Testis (tissue), 2 donors: ENCODE data around the gene GRAMD1A.

Experiments
- POLR2A ChIP-seq: fragments of 450-650 bp; IDR thresholded peaks from one replicate; pipeline ENCODE4 v1.6.1; 2017; ENCODE audit warnings: antibody characterized with exemption, mild to moderate bottlenecking, moderate library complexity
- TF ChIP-seq, protein P1 (sequence below), 3 experiments: fragments of 450-650 bp in 2 of 3; fragments of 200-600 bp in 1 of 3; sonication (generic) in 1 of 3; IDR thresholded peaks; one replicate each; pipeline ENCODE4 v1.5.1; 2016 to 2019; ENCODE audit warnings: antibody characterized with exemption in 3 of 3, mild to moderate bottlenecking in 2 of 3, moderate library complexity in 1 of 3

GRCh38 chr19:35031072-35031881 lies 31.2 kb downstream of the GRAMD1A start:
- TF ChIP-seq POLR2A, result no peak
- TF ChIP-seq, protein P1, sequence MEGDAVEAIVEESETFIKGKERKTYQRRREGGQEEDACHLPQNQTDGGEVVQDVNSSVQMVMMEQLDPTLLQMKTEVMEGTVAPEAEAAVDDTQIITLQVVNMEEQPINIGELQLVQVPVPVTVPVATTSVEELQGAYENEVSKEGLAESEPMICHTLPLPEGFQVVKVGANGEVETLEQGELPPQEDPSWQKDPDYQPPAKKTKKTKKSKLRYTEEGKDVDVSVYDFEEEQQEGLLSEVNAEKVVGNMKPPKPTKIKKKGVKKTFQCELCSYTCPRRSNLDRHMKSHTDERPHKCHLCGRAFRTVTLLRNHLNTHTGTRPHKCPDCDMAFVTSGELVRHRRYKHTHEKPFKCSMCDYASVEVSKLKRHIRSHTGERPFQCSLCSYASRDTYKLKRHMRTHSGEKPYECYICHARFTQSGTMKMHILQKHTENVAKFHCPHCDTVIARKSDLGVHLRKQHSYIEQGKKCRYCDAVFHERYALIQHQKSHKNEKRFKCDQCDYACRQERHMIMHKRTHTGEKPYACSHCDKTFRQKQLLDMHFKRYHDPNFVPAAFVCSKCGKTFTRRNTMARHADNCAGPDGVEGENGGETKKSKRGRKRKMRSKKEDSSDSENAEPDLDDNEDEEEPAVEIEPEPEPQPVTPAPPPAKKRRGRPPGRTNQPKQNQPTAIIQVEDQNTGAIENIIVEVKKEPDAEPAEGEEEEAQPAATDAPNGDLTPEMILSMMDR (IDR thresholded peaks at IDR 0.05), result no peak
